GM20431 (cell line): Measurements from ENCODE around the gene NAIF1.

Experiments
- in situ Hi-C: fragments of 300-500 bp; cut with MseI, MboI; formaldehyde crosslinking; loops from one replicate; pipeline ENCODE4 v1.15.0; 2020; ENCODE audit warnings: low sequenced_read_pairs; ENCODE audit not compliant: unreplicated experiment

NAIF1 gene

GRCh38 chr9:128102861-128103588 is 35.9 kb upstream of the NAIF1 start:
- in situ Hi-C loops, result no loop called here

GRCh38 chr9:128102196-128102595 is 35.1 kb upstream of the NAIF1 start:
- in situ Hi-C loops, result no loop called here

GRCh38 chr9:128101690-128102089 is 34.6 kb upstream of the NAIF1 start:
- in situ Hi-C loops, result no loop called here

- in situ Hi-C loops, result no loop called here
Observed at GRCh38 chr9:128101231-128101661, 34.1 kb upstream of the NAIF1 start.

- in situ Hi-C loops, result no loop called here
Observed at GRCh38 chr9:128100581-128100980, 33.5 kb upstream of the NAIF1 start.

- in situ Hi-C loops, result no loop called here
Observed at GRCh38 chr9:128099932-128100491, 32.9 kb upstream of the NAIF1 start.

GRCh38 chr9:128099231-128099931 is 32.3 kb upstream of the NAIF1 start:
- in situ Hi-C loops, result no loop called here

- in situ Hi-C loops, result no loop called here
Observed at GRCh38 chr9:128098297-128099230, 31.4 kb upstream of the NAIF1 start.

GRCh38 chr9:128097543-128098296 is 30.6 kb upstream of the NAIF1 start:
- in situ Hi-C loops, result no loop called here

- in situ Hi-C loops, result no loop called here
Observed at GRCh38 chr9:128096616-128097536, 29.8 kb upstream of the NAIF1 start.

- in situ Hi-C loops, result no loop called here
Observed at GRCh38 chr9:128094950-128095544, 27.9 kb upstream of the NAIF1 start.

GRCh38 chr9:128094166-128094949 is 27.2 kb upstream of the NAIF1 start:
- in situ Hi-C loops, result no loop called here

GRCh38 chr9:128093011-128093410 is 25.9 kb upstream of the NAIF1 start:
- in situ Hi-C loops, result no loop called here

- in situ Hi-C loops, result no loop called here
Observed at GRCh38 chr9:128092199-128092977, 25.3 kb upstream of the NAIF1 start.

GRCh38 chr9:128091571-128091970 is 24.5 kb upstream of the NAIF1 start:
- in situ Hi-C loops, result no loop called here

- in situ Hi-C loops, result no loop called here
Observed at GRCh38 chr9:128091144-128091543, 24.0 kb upstream of the NAIF1 start.

GRCh38 chr9:128089299-128089698 is 22.2 kb upstream of the NAIF1 start:
- in situ Hi-C loops, result no loop called here
